ENCODE data around the gene CATSPER4. TPM values are rescaled to one million over a fixed set of nuclear protein-coding genes. Genes with fewer than 3 reads are reported as not detected.

The CATSPER4 gene
- total RNA-seq, 2 experiments from 2014 or later, result not detected

DNA sequence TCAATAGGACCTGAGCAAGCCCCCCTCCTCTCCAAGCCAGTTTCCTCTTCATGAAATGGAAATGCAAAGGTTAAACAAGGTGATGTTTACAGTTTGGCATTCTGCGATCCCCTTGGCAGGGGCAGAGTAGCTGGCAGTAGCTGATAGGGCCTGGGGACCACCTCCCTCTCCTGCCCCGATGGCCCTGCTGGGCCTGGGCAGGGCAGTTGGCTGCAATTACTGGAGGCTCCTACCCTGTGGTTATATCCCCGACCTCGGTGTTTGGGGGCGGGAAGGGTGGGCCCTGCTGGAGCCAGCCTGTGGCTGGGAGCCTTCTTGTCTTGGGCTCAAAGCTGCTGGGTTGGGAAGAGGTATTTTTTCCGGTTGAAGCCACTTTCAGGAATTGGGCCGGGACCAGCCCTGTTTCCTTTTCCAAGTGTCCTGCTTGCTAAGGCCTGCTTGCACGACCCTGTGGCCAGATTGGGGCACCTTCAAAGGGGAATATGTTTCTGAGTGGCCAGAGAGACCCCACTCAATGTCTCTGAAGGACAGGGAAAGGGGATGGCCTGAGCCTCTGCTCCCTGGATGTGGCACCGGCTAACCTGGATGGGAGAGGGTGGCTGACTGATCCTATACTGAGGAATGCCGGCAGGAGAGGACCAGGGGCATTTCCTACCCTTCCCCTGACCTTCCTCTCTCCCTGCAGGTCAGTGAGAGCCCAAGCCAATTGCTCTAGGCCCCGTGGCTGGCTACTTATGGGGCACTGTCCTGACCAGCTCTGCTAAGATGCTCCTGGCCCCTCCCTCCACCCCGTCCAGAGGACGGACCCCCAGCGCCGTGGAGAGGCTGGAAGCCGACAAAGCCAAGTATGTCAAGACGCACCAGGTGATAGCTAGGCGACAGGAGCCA lies 29.6 kb upstream of the CATSPER4 start:
- Mint-ChIP-seq H3K9me3 (no peaks in the 10 kb centered on the region), H3K36me3 (no peaks in the 10 kb centered on the region), H3K27ac (no peak overlapping the region), H3K27me3 (peaks cover 56% of the 10 kb centered on the region), H3K4me1 (peaks cover 16% of the 10 kb centered on the region), H3K4me3 (no peak overlapping the region)
- no peak for DNase-seq

- peak; percentile 64 for DNase-seq
- no peaks in the 10 kb centered on the region for H3K36me3 Mint-ChIP-seq
Observed at GRCh38 chr1:26161415-26162219, 28.8 kb upstream of the CATSPER4 start.

GRCh38 chr1:26162220-26162709 lies 28.1 kb upstream of the CATSPER4 start:
- Mint-ChIP-seq H3K27ac (no peak overlapping the region), H3K4me1 (peaks cover 20% of the 10 kb centered on the region), H3K36me3 (no peaks in the 10 kb centered on the region), H3K4me3 (peak overlapping the region; percentile 68), H3K27me3 (peaks cover 48% of the 10 kb centered on the region), H3K9me3 (no peaks in the 10 kb centered on the region)
- no peak for DNase-seq

More at GRCh38 chr1:26161415-26162219, 28.8 kb upstream of the CATSPER4 start:
- H3K4me3 Mint-ChIP-seq, result peak overlapping the region; percentile 68
- H3K27me3 Mint-ChIP-seq, result peaks cover 52% of the 10 kb centered on the region
- H3K4me1 Mint-ChIP-seq, result peaks cover 17% of the 10 kb centered on the region
- no peaks in the 10 kb centered on the region for H3K9me3 Mint-ChIP-seq
- no peak overlapping the region for H3K27ac Mint-ChIP-seq

DNA sequence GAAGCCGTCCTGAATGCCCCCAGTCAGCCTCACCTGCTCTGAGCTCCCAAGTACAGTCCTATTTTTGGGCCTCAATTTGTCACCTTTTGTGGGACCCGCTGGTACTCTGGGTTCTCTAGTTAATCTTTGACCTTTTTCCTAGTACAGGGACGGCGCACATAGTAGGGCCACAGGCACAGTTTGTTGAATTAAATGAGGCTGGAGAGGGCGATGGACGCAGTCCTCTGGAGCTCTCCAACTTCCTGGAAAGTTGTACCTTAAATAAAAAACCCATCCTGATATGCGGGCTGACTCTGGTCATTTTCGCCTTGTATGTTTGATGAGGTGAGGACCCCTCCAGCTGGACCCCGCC lies 26.7 kb upstream of the CATSPER4 start:
- no peak for DNase-seq
- Mint-ChIP-seq H3K4me3 (peak overlapping the region; percentile 10), H3K27me3 (peaks cover 37% of the 10 kb centered on the region), H3K36me3 (no peaks in the 10 kb centered on the region), H3K9me3 (no peaks in the 10 kb centered on the region), H3K27ac (no peak overlapping the region), H3K4me1 (peaks cover 20% of the 10 kb centered on the region)

GRCh38 chr1:26164036-26164860 lies 26.2 kb upstream of the CATSPER4 start:
- no peak overlapping the region for H3K27ac Mint-ChIP-seq
- DNase-seq, result peak; percentile 72
- H3K4me3 Mint-ChIP-seq, result peak overlapping the region; percentile 67

GRCh38 chr1:26164861-26165842 lies 25.2 kb upstream of the CATSPER4 start:
- no peak for DNase-seq
- Mint-ChIP-seq H3K27ac (no peak overlapping the region), H3K9me3 (no peaks in the 10 kb centered on the region), H3K4me1 (peaks cover 20% of the 10 kb centered on the region), H3K4me3 (peak overlapping the region; percentile 67), H3K27me3 (peaks cover 30% of the 10 kb centered on the region), H3K36me3 (peaks cover under 1% of the 10 kb centered on the region)

More at GRCh38 chr1:26164036-26164860, 26.2 kb upstream of the CATSPER4 start:
- Mint-ChIP-seq H3K4me1 (peaks cover 20% of the 10 kb centered on the region), H3K27me3 (peaks cover 36% of the 10 kb centered on the region), H3K36me3 (no peaks in the 10 kb centered on the region), H3K9me3 (no peaks in the 10 kb centered on the region)

- no peak overlapping the region for H3K4me3 Mint-ChIP-seq
- peaks cover 34% of the 10 kb centered on the region for H3K4me1 Mint-ChIP-seq
- H3K27me3 Mint-ChIP-seq, result peaks cover 23% of the 10 kb centered on the region
- no peak overlapping the region for H3K27ac Mint-ChIP-seq
- peaks cover 14% of the 10 kb centered on the region for H3K36me3 Mint-ChIP-seq
- no peak for DNase-seq
- H3K9me3 Mint-ChIP-seq, result no peaks in the 10 kb centered on the region
Observed at GRCh38 chr1:26166719-26167281, 23.6 kb upstream of the CATSPER4 start.

DNA sequence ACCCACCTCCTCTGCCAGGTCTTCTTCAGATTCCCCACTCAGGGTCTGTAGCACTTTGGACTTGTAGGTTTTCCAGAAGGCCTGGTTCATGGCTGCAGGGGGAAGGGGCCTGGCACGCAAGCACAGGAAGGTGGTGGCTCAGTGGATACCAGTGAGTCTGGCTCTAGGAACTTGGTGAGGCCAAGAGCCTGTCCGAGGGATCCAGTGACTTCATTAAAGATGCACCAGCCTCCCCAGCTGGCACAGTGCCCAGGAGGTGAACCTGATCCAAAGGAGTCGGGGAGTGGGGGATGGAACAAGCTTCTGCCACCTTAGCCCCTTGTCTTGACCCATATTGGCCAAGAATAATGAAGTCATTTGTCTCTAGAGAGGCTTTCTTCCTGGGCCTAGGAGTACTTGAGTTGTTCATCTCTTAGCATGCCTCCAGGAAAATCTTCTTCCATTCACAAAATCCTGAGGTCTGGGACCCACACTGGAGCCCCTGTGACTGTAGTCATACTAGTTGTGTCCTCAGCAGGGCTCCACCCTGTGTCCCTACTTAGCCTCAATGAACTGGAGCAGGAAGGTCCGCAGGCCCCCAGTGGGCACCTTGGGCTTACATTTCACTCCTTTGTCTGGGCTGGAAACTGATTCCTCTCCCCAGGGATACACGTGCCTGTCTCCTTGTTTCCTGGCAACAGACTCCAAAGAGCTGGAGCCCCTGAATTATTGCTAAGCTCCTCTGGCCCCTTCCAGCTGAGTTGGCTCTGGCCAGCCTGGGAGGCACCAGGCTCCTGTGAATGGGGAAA lies 21.8 kb upstream of the CATSPER4 start, which contains the start of gene C1orf232:
Gene C1orf232, minus strand, starts transcription at position 554 of the 788 bp plus-strand sequence. Its CDS starts 464 bp downstream, at position 90.
- peaks cover 29% of the 10 kb centered on the region for H3K4me1 Mint-ChIP-seq
- peak within 1 kb of the TSS; percentile 92 for H3K27ac Mint-ChIP-seq
- H3K4me3 Mint-ChIP-seq, result peak within 1 kb of the TSS; percentile 93
- peaks cover 11% of the 10 kb centered on the region for H3K27me3 Mint-ChIP-seq
- H3K36me3 Mint-ChIP-seq, result peaks cover 20% of the 10 kb centered on the region
- no peak for DNase-seq
- no peaks in the 10 kb centered on the region for H3K9me3 Mint-ChIP-seq

DNA sequence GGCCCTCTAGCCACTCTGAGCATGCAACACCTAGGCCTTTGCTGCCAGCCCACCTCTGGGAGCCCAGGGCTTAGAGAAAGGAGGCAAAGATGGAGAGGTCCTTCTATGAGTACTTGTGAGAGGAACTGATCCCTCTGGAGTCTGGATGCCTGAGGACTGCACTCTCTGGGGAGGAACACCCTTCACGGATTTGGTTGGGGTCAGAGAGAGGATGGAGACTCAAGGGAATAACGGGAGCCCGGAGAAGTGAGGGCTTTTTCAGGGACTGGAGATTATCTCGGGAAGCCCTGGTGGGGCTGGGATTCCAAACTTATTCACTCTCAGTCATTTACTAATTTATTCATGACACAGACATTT lies 21.2 kb upstream of the CATSPER4 start:
- Mint-ChIP-seq H3K9me3 (no peaks in the 10 kb centered on the region), H3K36me3 (peaks cover 20% of the 10 kb centered on the region), H3K4me1 (peaks cover 26% of the 10 kb centered on the region), H3K27me3 (peaks cover 7% of the 10 kb centered on the region), H3K27ac (no peak overlapping the region), H3K4me3 (peak overlapping the region; percentile 52)
- no peak for DNase-seq

- Mint-ChIP-seq H3K36me3 (peaks cover 20% of the 10 kb centered on the region), H3K4me1 (peaks cover 23% of the 10 kb centered on the region), H3K4me3 (peak within 1 kb of the TSS; percentile 93), H3K9me3 (no peaks in the 10 kb centered on the region), H3K27ac (peak within 1 kb of the TSS; percentile 92), H3K27me3 (peaks cover 4% of the 10 kb centered on the region)
- peak; percentile 93 for DNase-seq
Observed at GRCh38 chr1:26169669-26170471, 20.5 kb upstream of the CATSPER4 start, which contains the start of gene ZNF593. Gene ZNF593 (plus strand): TSS chr1:26169908. CDS start chr1:26169984, 76 bp downstream.

- Mint-ChIP-seq H3K27me3 (no peaks in the 10 kb centered on the region), H3K9me3 (no peaks in the 10 kb centered on the region), H3K27ac (peak overlapping the region; percentile 92), H3K36me3 (peaks cover 20% of the 10 kb centered on the region), H3K4me1 (peaks cover 19% of the 10 kb centered on the region), H3K4me3 (peak overlapping the region; percentile 93)
- no peak for DNase-seq
Observed at GRCh38 chr1:26170472-26170821, 20.0 kb upstream of the CATSPER4 start.

Measured in activated naive CD8-positive, alpha-beta T cell treated with anti-CD3 and anti-CD28 coated beads for 36 hours (primary cell).